ENCODE results near the gene RUNX2. TPM values are rescaled to one million over a fixed set of nuclear protein-coding genes. Genes with fewer than 3 reads are reported as not detected.

Gene RUNX2
- total RNA-seq, 4 donors from 2014 or later: 0.26 to 6.2 (median 2.1) TPM

DNA sequence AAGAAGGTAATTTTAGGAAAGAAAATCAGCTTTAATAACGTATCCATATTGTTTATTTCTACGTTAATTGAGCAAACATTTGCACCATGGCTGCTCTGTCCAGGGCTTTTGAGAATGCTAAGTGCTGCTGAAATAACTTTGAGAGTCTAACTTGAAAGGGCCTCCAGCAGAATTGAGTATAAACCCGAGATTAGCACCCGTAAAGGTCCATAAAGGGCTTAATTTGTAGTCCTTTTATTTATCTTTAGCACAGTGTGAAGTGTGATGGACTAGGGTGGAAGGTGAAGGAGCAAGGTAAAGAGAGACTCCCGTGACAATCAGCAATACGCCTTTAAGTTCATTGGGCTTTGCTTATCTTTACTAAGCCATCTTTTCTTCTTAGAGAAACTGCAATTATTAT is 127.3 kb downstream of the RUNX2 start:
- intact Hi-C loops (cut with DNase I; ENCODE audit: low total_unique reads): no loop called here

DNA sequence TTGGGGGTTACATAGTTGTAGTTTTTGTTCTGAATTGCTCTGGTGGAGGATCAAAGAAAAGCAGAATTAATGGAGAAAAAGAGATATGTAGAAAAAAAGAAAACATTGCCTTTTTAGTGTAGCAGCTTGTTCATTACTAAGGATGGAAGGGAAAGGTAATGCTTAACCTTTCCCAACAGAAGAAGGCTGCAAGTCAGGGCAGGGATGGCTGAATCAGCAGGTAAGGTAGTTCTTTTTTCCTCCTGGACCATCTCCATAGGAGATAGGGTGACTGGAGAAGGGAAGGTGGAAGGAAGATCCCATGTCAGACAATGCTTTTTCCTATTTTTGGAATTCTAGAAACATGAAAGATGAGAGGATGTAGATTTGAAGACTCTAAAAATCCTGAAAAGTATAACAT is 129.0 kb downstream of the RUNX2 start:
- H3K27me3 ChIP-seq: no peaks in the 10 kb centered on the region
- no peaks in the 10 kb centered on the region for H3K4me1 ChIP-seq
- H3K27ac ChIP-seq: no peak overlapping the region
- intact Hi-C loops (cut with DNase I; ENCODE audit: low total_unique reads): no loop called here
- TF ChIP-seq, protein P1, sequence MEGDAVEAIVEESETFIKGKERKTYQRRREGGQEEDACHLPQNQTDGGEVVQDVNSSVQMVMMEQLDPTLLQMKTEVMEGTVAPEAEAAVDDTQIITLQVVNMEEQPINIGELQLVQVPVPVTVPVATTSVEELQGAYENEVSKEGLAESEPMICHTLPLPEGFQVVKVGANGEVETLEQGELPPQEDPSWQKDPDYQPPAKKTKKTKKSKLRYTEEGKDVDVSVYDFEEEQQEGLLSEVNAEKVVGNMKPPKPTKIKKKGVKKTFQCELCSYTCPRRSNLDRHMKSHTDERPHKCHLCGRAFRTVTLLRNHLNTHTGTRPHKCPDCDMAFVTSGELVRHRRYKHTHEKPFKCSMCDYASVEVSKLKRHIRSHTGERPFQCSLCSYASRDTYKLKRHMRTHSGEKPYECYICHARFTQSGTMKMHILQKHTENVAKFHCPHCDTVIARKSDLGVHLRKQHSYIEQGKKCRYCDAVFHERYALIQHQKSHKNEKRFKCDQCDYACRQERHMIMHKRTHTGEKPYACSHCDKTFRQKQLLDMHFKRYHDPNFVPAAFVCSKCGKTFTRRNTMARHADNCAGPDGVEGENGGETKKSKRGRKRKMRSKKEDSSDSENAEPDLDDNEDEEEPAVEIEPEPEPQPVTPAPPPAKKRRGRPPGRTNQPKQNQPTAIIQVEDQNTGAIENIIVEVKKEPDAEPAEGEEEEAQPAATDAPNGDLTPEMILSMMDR (IDR thresholded peaks at IDR 0.05): no peak
- TF ChIP-seq POLR2A (IDR thresholded peaks at IDR 0.05): no peak
- no peaks in the 10 kb centered on the region for H3K36me3 ChIP-seq
- H3K9me3 ChIP-seq: no peaks in the 10 kb centered on the region
- H3K4me3 ChIP-seq: no peak overlapping the region
- no peak for DNase-seq

More for the DNA sequence above, 127.3 kb downstream of the RUNX2 start:
- H3K27ac ChIP-seq: no peak overlapping the region
- no peaks in the 10 kb centered on the region for H3K27me3 ChIP-seq
- TF ChIP-seq, protein P1 (IDR thresholded peaks at IDR 0.05): no peak
- no peak for TF ChIP-seq POLR2A (IDR thresholded peaks at IDR 0.05)
- H3K4me1 ChIP-seq: no peaks in the 10 kb centered on the region
- no peaks in the 10 kb centered on the region for H3K36me3 ChIP-seq
- no peaks in the 10 kb centered on the region for H3K9me3 ChIP-seq
- no peak overlapping the region for H3K4me3 ChIP-seq
- no peak for DNase-seq

DNA sequence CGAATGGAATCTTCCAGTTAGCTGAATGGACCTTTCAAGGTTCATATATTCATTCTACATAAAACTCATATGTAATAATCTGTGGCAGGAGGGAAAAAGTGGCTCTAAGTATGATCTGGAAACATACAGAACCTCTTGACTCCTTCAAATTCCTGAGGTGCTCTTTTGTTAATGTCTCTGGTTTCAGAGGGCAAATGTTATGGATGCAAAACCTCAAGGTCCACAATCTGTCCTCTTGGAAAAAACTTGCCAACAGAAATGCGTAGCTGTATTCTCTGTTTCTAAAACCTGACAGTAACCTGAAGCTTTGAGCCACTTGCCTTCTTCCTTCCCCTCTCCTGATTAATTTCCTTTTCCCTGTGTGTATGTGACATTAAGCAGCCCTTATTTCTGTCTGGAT is 130.5 kb downstream of the RUNX2 start:
- no peaks in the 10 kb centered on the region for H3K27me3 ChIP-seq
- H3K9me3 ChIP-seq: no peaks in the 10 kb centered on the region
- no peaks in the 10 kb centered on the region for H3K36me3 ChIP-seq
- H3K27ac ChIP-seq: no peak overlapping the region
- no peak for DNase-seq
- H3K4me3 ChIP-seq: no peak overlapping the region
- intact Hi-C loops (cut with DNase I; ENCODE audit: low total_unique reads): no loop called here
- TF ChIP-seq, protein P1 (IDR thresholded peaks at IDR 0.05): no peak
- no peak for TF ChIP-seq POLR2A (IDR thresholded peaks at IDR 0.05)
- no peaks in the 10 kb centered on the region for H3K4me1 ChIP-seq

DNA sequence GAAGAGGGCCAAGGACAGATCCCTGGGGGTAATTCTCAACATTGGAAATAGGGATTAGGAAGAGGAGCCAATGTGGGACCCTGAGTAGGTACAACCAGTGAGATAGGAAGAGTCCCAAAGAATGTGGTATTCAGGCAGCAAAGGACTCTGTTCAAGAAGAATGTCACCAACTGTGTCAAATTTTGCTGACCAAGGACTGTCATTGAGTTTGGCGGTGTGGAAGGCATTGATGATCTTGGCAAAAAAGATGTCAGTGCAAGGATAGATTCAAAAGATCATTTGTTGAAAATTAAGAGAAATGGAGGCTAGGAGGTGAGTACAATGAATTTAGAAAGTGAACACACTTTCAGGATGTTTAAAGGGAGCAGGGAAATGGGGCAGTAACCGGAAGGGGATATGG is 132.0 kb downstream of the RUNX2 start:
- no peak for TF ChIP-seq POLR2A (IDR thresholded peaks at IDR 0.05)
- TF ChIP-seq, protein P1 (IDR thresholded peaks at IDR 0.05): no peak
- no peak overlapping the region for H3K4me3 ChIP-seq
- no peaks in the 10 kb centered on the region for H3K27me3 ChIP-seq
- no peak for DNase-seq
- intact Hi-C loops (cut with DNase I; ENCODE audit: low total_unique reads): no loop called here
- no peaks in the 10 kb centered on the region for H3K4me1 ChIP-seq
- H3K9me3 ChIP-seq: no peaks in the 10 kb centered on the region
- H3K27ac ChIP-seq: no peak overlapping the region
- no peaks in the 10 kb centered on the region for H3K36me3 ChIP-seq

DNA sequence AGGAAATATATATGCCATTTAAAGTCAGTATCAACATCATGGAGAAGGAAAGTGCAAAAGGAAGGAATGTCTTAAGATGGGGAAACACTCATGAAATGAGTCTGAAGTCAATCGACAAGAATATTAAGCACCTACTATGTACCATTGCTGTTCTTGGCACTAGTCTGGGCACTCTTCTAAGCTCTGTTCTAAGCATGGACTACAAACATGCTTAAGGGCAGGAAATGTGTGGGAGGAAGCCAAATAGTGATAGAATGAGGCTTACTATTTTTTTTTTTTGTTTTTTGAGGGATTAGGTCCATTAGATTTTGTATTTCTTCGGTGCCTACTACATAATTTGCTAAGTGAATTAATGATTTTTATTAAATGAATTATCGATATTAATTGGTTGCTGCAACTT is 133.4 kb downstream of the RUNX2 start:
- H3K27me3 ChIP-seq: no peaks in the 10 kb centered on the region

More for the DNA sequence above, 133.4 kb downstream of the RUNX2 start:
- no peak overlapping the region for H3K27ac ChIP-seq
- TF ChIP-seq, protein P1 (IDR thresholded peaks at IDR 0.05): no peak
- TF ChIP-seq POLR2A (IDR thresholded peaks at IDR 0.05): no peak
- H3K4me3 ChIP-seq: no peak overlapping the region
- no peaks in the 10 kb centered on the region for H3K4me1 ChIP-seq
- no peak for DNase-seq
- intact Hi-C loops (cut with DNase I; ENCODE audit: low total_unique reads): no loop called here
- no peaks in the 10 kb centered on the region for H3K36me3 ChIP-seq
- H3K9me3 ChIP-seq: no peaks in the 10 kb centered on the region

Measured in uterus (tissue), 4 donors.